BJ (cell line): Measurements from ENCODE around the gene AP5Z1. TPM values are rescaled to one million over a fixed set of nuclear protein-coding genes. Genes with fewer than 3 reads are reported as not detected.
"Not testable (repeated sequence)": the region's sequence is repeated elsewhere in the genome, so short reads cannot be mapped to it uniquely, and the experiment has no call there.

Source experiments
- CTCF ChIA-PET: fragments of 350-600 bp; formaldehyde crosslinking; extraction: SDS; loops from one replicate; lab custom pipeline; 2021; ENCODE audit warnings: antibody characterized with exemption, inconsistent platforms; lab: Yijun Ruan, JAX
- POLR2A ChIA-PET: fragments of 300-600 bp; sonication (Branson Sonifier 250); formaldehyde crosslinking; extraction: SDS; loops from one replicate; lab custom pipeline; 2021; ENCODE audit warnings: antibody characterized with exemption; lab: Charles Lee
- DNase-seq: peaks from one replicate; pipeline ENCODE4 v3.0.0-alpha.2; 2011; ENCODE audit warnings: low read depth
- H3K27me3 ChIP-seq: 2 replicates; pipeline ENCODE4 v1.6.0; 2011; ENCODE audit warnings: low read length; ENCODE audit not compliant: control insufficient read depth, insufficient read depth
- H3K36me3 ChIP-seq: 2 replicates; pipeline ENCODE4 v1.5.1; 2011; ENCODE audit warnings: low read length; ENCODE audit not compliant: control insufficient read depth, insufficient read depth
- H3K4me3 ChIP-seq: 2 replicates; pipeline ENCODE4 v1.5.1; 2011; ENCODE audit warnings: low read depth, mild to moderate bottlenecking, control low read depth, low read length
- polyA plus RNA-seq: library from polyadenylated mRNA; depleted of rRNA; stranded (reverse); fragments of >200 nt; gene quantifications from 2 replicates; pipeline ENCODE4 v1.2.3, GENCODE V29; 2011
- TF ChIP-seq, protein P1 (sequence below): IDR thresholded peaks from 2 replicates; pipeline ENCODE4 v1.5.1; 2011; ENCODE audit warnings: low read depth, mild to moderate bottlenecking, control low read depth, inconsistent platforms, low read length, moderate library complexity; ENCODE audit not compliant: insufficient read depth

The AP5Z1 gene
- polyA plus RNA-seq, 1 experiment: 27.3 TPM

DNA sequence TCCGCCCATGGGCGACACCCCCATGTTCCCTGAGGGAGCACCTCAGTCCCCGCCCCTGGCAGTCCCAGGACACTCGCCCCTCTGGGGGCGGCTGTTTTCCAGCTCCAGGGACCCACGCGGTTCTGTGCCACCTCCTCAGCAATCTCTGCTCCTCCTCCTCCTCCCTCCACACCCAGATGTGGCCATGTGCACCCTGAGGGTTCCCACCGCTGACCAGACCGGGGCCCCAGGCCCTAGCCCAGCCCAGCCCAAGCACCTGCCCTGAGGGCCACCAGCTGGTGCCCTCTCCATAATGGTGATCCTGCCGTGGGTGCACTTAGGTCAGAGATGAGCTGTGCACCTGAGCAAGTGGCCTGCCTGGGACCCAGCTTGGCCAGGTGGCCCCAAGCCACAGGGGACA, 25.1 kb downstream of the AP5Z1 start:
- no peak for DNase-seq
- no peak overlapping the region for H3K4me3 ChIP-seq
- ChIA-PET CTCF (interaction anchor here (0.6 to 1.6 kb wide), 3 partner anchors 83 to 286 kb away, joined by 3 to 12 read pairs (median 8); partner anchors contain the start of gene RADIL), POLR2A (no interaction called here)
- no peaks in the 10 kb centered on the region for H3K27me3 ChIP-seq
- TF ChIP-seq, protein P1, sequence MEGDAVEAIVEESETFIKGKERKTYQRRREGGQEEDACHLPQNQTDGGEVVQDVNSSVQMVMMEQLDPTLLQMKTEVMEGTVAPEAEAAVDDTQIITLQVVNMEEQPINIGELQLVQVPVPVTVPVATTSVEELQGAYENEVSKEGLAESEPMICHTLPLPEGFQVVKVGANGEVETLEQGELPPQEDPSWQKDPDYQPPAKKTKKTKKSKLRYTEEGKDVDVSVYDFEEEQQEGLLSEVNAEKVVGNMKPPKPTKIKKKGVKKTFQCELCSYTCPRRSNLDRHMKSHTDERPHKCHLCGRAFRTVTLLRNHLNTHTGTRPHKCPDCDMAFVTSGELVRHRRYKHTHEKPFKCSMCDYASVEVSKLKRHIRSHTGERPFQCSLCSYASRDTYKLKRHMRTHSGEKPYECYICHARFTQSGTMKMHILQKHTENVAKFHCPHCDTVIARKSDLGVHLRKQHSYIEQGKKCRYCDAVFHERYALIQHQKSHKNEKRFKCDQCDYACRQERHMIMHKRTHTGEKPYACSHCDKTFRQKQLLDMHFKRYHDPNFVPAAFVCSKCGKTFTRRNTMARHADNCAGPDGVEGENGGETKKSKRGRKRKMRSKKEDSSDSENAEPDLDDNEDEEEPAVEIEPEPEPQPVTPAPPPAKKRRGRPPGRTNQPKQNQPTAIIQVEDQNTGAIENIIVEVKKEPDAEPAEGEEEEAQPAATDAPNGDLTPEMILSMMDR: no peak
- no peaks in the 10 kb centered on the region for H3K36me3 ChIP-seq

DNA sequence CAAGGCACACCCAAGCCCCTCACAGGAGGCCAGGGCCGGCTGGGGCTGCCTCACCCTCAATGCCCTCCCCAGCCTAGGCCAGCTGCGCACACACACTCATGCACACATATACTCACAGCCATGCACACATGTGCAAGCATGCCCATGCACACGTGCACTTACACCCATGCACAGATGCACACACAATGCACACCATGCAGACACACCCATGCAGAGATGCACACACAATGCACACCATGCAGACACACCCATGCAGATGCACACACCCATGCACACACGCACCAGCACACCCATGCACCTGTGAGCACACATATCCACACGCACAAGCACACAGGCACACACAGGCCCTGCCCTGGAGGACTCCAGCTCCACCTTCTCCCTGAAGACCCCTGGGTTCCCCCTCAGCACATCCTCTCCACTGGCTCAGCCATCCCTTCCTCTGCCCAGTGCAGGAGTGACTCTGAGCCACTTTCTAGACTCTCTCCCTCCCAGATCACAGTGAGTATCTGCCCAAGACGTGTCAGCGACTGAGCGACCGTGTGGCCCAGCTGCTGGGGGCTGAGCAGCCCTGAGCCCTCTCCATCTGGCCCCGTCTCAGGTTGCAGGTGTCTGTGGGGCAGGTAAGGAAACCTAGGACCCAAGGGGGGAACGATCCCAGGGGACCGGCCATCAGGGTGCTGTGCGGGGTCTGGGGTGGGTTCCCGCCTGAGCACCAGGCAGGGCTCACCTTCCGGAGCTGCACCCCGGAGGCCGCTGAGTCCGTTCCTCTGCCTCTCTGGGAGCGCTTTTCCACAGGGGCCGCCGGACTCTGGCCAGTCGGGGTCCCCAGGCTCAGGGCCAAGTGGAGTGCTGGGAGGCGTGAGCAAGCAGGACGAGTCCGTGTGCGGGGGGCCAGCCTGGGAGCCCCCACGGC, 25.8 kb downstream of the AP5Z1 start:
- TF ChIP-seq, protein P1: no peak
- no peak overlapping the region for H3K4me3 ChIP-seq
- no peak for DNase-seq
- no peaks in the 10 kb centered on the region for H3K27me3 ChIP-seq
- CTCF ChIA-PET: interaction anchor here (0.6 to 1.6 kb wide), 4 partner anchors 82 to 285 kb away, joined by 3 to 12 read pairs (median 8); partner anchors contain the start of gene RADIL
- H3K36me3 ChIP-seq: no peaks in the 10 kb centered on the region
- POLR2A ChIA-PET: no interaction called here

DNA sequence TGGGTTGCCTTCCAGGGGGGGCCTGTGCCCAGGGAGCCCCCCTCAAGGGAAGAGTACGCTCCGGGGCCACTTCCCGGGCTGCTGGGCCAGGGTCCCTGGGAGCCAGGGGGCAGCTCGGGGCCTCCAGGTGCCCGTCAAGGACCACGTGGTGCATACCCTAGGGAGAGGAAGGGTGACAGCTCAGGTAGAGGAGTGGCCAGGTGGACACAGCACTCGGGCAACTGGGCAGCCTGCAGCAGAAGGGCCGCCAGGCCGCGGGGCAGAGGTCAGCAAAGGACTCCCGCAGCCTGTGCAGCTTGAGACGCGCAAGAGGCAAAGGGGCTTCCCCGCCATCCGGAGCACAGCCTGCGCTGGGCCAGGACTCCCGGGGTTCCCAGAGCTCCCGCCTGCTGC, 26.4 kb downstream of the AP5Z1 start:
- POLR2A ChIA-PET: no interaction called here
- CTCF ChIA-PET: interaction anchor here (1.2 kb wide), 1 partner anchor 284 kb away, joined by 7 read pairs; no protein-coding TSS in a partner anchor
- Histone ChIP-seq H3K4me3 (no peak overlapping the region), H3K27me3 (no peaks in the 10 kb centered on the region), H3K36me3 (no peaks in the 10 kb centered on the region)
- TF ChIP-seq, protein P1: no peak
- no peak for DNase-seq

DNA sequence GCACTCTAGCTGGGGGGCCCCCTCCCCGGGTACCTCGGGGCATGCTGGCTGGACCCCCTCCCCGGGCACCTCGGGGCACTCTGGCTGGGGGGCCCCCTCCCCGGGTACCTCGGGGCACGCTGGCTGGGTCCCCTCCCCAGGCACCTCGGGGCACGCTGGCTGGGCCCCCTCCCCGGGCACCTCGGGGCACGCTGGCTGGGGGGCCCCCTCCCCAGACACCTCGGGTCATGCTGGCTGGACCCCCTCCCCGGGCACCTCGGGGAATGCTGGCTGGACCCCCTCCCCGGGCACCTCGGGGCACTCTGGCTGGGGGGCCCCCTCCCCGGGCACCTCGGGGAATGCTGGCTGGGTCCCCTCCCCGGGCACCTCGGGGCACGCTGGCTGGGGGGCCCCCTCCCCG, 27.2 kb downstream of the AP5Z1 start:
- H3K4me3 ChIP-seq, POLR2A ChIA-PET, DNase-seq, CTCF ChIA-PET, H3K36me3 ChIP-seq, H3K27me3 ChIP-seq: not testable (repeated sequence)

DNA sequence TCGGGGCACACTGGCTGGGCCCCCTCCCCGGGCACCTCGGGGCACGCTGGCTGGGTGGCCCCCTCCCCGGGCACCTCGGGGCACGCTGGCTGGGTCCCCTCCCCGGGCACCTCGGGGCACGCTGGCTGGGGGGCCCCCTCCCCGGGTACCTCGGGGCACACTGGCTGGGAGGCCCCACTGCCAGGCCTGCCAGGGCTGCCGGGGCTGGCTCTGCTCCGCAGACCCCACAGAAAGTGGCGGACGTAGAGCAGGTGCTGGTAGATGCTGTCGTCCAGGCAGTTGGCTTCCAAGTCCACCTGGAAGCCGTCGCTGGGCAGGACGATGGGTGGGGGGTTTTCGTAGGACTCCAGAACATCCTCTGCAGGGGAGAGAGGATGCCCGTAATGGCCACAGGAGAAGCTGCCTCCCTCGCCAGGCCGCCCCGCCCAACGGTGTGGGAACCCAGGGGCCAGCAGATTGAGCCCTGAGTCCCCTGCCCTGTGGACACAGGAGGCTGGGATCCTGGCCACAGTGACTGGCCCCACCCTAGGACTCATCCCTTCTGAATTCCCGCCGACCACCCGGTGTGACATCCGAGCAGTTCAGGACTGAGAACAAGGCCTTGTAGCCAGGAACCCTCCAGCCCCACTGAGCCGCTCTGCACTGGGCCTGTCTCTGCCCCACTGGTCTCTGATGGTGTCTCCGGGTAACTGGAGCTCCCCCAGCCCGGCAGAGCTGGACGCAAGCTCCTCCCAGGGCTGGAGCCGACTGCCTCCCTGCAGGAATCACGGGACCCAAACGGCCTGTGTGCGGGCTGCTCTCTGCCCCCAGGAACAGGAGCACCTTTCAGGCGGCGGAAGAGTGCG, 28.2 kb downstream of the AP5Z1 start:
- no peaks in the 10 kb centered on the region; the same call in 1 of the 2 replicates for H3K27me3 ChIP-seq
- no peaks in the 10 kb centered on the region for H3K36me3 ChIP-seq
- POLR2A ChIA-PET: no interaction called here
- CTCF ChIA-PET: no interaction called here
- DNase-seq: no peak
- H3K4me3 ChIP-seq: no peak overlapping the region
- TF ChIP-seq, protein P1: no peak
